GM18951 (cell line): ENCODE results near the gene IMP3.

ENCODE experiments used
- POLR2A ChIP-seq: IDR thresholded peaks from 4 replicates; pipeline ENCODE4 v1.6.1; 2011; ENCODE audit warnings: mild to moderate bottlenecking; ENCODE audit not compliant: insufficient read length, insufficient read depth; ENCODE audit errors: extremely low read depth
- in situ Hi-C: fragments of 300-500 bp; cut with MboI; formaldehyde crosslinking; loops from one replicate; pipeline ENCODE4 v1.12.0; 2022; ENCODE audit warnings: low sequenced_read_pairs, mixed read lengths, inconsistent platforms; ENCODE audit not compliant: unreplicated experiment

IMP3 gene

DNA sequence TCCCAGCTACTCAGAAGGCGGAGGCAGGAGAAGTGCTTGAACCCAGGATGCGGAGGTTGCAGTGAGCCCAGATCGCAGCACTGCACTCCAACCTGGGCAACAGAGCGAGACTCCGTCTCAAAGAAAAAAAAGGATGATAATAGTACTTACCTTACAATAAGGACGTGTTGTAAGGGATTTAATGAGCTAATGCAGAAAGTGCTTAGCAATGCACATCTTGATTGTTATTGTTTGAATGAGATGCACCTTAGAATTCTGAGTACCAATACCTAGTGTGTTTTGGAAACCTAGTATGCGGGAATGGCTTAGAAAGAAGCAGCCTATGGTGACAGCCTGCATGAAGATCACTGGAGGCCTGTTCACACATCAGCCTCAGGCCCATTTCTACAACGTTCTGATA lies 34.0 kb downstream of the IMP3 start:
- in situ Hi-C loops, result no loop called here
- no peak for TF ChIP-seq POLR2A

DNA sequence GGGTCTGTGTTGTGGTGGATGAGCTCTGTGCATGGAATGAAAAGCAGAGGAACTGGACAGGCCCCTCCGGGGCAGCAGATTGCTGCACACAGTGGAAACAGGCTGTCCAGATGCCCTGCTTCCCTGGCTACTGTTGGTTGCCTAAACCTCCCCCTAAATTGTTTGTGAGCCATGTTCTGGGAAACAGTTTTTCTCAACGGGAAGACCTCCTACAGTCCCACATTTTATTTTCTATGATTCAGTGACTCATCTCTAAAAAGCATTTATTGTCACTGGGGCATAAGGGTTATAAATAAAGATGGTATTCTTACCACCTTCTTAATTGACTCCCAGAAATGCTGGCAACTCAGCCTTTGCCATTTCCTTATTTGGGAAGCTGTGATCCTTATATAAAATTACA lies 40.6 kb downstream of the IMP3 start:
- no peak for TF ChIP-seq POLR2A
- in situ Hi-C loops, result no loop called here

DNA sequence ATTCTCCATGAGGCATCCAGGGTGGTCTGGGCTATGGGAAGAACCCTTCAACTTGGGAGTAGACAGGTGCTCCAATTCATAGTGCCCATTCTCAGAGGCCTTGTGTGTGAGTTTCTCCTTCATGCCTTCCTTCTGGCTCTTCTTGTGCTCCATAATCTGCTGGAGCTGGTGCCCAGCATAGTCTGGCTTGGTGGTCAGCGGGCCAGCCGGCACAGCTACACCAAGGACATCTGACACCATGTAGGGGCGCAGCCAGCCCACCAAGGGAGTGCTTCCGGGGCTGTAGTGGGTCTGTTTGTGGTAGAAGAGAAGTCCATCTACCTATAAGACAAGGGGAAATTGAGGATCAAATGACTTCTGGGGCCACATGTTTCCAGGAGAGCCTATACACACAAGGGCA lies 41.7 kb downstream of the IMP3 start:
- no peak for TF ChIP-seq POLR2A
- in situ Hi-C loops, result no loop called here

- in situ Hi-C loops, result no loop called here
- TF ChIP-seq POLR2A, result no peak
Measured at GRCh38 chr15:75597667-75598341, 42.2 kb downstream of the IMP3 start.

- in situ Hi-C loops, result no loop called here
- TF ChIP-seq POLR2A, result no peak
Measured at GRCh38 chr15:75596703-75597345, 43.2 kb downstream of the IMP3 start.

DNA sequence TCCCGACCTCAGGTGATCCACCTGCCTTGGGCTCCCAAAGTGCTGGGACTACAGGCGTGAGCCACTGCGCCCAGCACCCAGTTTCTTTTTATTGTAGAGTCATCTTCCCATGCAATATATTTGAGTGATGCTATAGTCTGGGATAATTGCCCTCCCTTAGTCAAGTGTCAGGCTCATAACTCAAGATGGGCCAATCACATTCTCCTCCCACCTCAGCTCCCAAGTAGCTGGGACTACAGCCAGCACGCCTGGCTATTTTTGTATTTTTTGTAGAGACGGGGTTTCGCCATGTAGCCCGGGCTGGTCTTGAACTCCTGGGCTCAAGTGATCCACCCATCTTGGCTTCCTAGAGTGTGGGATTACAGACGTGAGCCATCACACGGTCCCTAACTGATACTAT lies 45.7 kb downstream of the IMP3 start:
- TF ChIP-seq POLR2A, result no peak

GRCh38 chr15:75591655-75592364 lies 48.2 kb downstream of the IMP3 start:
- in situ Hi-C loops, result no loop called here
- no peak for TF ChIP-seq POLR2A

More for the DNA sequence above, 45.7 kb downstream of the IMP3 start:
- in situ Hi-C loops, result no loop called here

GRCh38 chr15:75590239-75590638 lies 49.8 kb downstream of the IMP3 start:
- in situ Hi-C loops, result no loop called here
- no peak for TF ChIP-seq POLR2A
